Frontal cortex (tissue), 4 donors: Measurements from ENCODE around the gene SLC6A16. TPM values are rescaled to one million over a fixed set of nuclear protein-coding genes. Genes with fewer than 3 reads are reported as not detected.

ENCODE experiments used
- DNase-seq, 2 donors: peaks; one replicate each; pipeline ENCODE4 v3.0.0; 2012; ENCODE audit warnings: low spot score in 2 of 2
- FAIRE-seq: peaks from 2 replicates; lab custom pipeline; 2012; peaks lifted over from hg19 to GRCh38; lab: Jason Lieb, UNC
- total RNA-seq: library from RNA; depleted of rRNA; stranded (reverse); fragments of >200 nt; gene quantifications from one replicate; pipeline ENCODE4 v1.2.3, GENCODE V29; 2014
- donor health status: control.
- donor health status: control.
- donor health status: control.

SLC6A16 gene
- total RNA-seq, 1 donor from 2014 or later, result not detected

- DNase-seq, result peak in 1 of 2 donors; percentile 51
Measured at GRCh38 chr19:49347835-49348234, 22.8 kb upstream of the SLC6A16 start.

GRCh38 chr19:49347191-49347590 lies 22.2 kb upstream of the SLC6A16 start:
- no peak for DNase-seq
- no peak for FAIRE-seq

More at GRCh38 chr19:49347835-49348234, 22.8 kb upstream of the SLC6A16 start:
- FAIRE-seq, result no peak

- no peak for FAIRE-seq
- DNase-seq, result no peak
Measured at GRCh38 chr19:49344505-49345423, 19.8 kb upstream of the SLC6A16 start.

GRCh38 chr19:49343123-49343522 lies 18.1 kb upstream of the SLC6A16 start:
- no peak for FAIRE-seq

GRCh38 chr19:49342291-49342721 lies 17.3 kb upstream of the SLC6A16 start:
- FAIRE-seq, result no peak
- DNase-seq, result no peak

More at GRCh38 chr19:49343123-49343522, 18.1 kb upstream of the SLC6A16 start:
- DNase-seq, result no peak

GRCh38 chr19:49340865-49341718 lies 16.1 kb upstream of the SLC6A16 start:
- DNase-seq (no peak), FAIRE-seq (no peak)

- no peak for FAIRE-seq
- DNase-seq, result peak in 1 of 2 donors; percentile 74
Measured at GRCh38 chr19:49340069-49340864, 15.3 kb upstream of the SLC6A16 start.

- FAIRE-seq, result no peak
- DNase-seq, result peak; percentile 82 to 97
Measured at GRCh38 chr19:49339301-49340068, 14.5 kb upstream of the SLC6A16 start.

- FAIRE-seq (no peak), DNase-seq (peak in 1 of 2 donors; percentile 67)
Measured at GRCh38 chr19:49338691-49339300, 13.8 kb upstream of the SLC6A16 start.

- no peak for FAIRE-seq
- no peak for DNase-seq
Measured at GRCh38 chr19:49338023-49338677, 13.2 kb upstream of the SLC6A16 start.

GRCh38 chr19:49337267-49338022 lies 12.5 kb upstream of the SLC6A16 start:
- no peak for FAIRE-seq
- no peak for DNase-seq

- DNase-seq (no peak), FAIRE-seq (no peak)
Measured at GRCh38 chr19:49336482-49337266, 11.7 kb upstream of the SLC6A16 start.

- FAIRE-seq, result no peak
- no peak for DNase-seq
Measured at GRCh38 chr19:49335784-49336481, 10.9 kb upstream of the SLC6A16 start.

GRCh38 chr19:49335071-49335783 lies 10.2 kb upstream of the SLC6A16 start, which contains the start of gene CD37:
Gene CD37 (plus strand): TSS chr19:49335406. CDS start chr19:49335541, 135 bp downstream.
- DNase-seq, result no peak
- FAIRE-seq, result no peak

GRCh38 chr19:49333811-49334288 lies 8.9 kb upstream of the SLC6A16 start:
- DNase-seq (no peak), FAIRE-seq (no peak)
